ENCODE data around the gene FSTL3.
"Not testable (repeated sequence)": the region's sequence is repeated elsewhere in the genome, so short reads cannot be mapped to it uniquely, and the experiment has no call there.

Gene FSTL3

DNA sequence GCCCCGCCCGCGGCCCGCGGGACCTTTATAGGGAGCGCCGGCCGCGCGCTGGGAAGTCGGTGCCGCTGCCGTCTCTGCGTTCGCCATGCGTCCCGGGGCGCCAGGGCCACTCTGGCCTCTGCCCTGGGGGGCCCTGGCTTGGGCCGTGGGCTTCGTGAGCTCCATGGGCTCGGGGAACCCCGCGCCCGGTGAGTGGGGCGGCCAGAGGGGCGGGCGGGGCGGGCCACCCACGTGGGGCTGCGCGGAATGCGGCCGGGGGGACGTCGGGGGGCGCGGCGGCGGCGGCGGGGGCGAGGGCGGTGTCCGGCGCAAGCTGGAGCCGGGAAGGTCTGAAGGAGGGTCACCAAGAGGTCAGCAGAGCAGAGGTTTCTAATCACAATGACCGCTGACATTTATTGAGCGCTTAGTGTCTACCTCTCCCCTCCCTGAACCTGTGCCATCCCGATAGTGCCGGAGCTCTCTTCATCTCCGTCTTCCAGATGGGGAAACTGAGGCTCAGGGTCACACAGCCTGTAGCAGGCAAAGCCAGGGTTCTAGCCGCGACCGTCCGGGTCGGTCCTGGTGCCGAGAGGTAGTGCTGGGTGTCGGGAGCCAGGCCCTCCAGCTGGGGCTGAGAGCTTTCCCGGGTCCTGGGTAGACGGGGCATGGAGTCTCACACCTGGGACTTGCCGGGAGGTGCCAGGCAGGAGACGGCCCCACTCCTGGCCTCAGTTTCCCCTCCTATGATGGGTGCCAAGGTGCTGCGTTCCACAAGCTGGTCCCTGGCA is at the start of gene FSTL3:
Gene FSTL3, plus strand, starts transcription at position 54 of the 767 bp plus-strand sequence. Its CDS starts 32 bp downstream, at position 86.
- DNase-seq = no peak

GRCh38 chr19:626566-626965 is 49.6 kb upstream of the FSTL3 start:
- DNase-seq = not testable (repeated sequence)

DNA sequence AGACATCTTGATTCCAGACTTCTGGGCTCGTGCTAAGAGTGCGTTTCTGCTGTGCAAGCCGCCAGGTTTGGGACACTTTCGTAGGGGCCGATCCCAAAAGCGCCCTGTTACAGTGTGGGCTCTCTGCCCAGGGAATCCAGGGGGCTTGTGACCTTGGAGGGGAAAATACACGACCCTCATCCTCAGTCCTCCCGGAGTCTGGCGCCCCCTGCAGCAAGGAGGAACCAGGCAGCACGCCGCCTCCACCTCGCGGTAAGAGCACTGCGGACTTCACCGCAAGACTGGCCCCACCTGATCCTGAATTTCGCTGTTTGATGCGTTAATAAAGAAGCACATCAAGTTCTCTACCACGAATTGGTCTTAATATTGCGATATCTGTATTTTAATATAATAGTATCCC is 48.0 kb upstream of the FSTL3 start:
- peak in 1 of 2 experiments; percentile 48 for DNase-seq

DNA sequence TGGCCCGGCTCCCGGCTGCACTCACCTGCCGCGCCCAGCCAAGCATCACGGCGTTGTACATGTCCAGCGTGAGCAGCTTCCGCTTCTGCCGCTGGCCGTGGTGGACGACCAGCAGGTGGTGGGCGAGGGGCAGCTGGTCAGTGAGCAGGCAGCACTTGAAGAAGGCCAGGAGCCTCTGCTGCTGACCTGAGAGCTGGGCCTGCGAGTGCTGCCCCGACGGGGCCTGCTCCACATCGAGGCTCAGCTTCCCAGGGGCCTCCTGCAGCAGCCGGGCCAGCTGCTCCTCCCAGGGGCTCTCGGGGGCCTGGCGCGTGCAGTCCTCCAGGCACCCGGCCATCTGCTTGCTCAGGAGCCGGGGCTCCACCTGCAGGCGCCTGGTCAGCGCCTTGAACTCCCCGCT is 46.7 kb upstream of the FSTL3 start:
- not testable (repeated sequence) for DNase-seq

DNA sequence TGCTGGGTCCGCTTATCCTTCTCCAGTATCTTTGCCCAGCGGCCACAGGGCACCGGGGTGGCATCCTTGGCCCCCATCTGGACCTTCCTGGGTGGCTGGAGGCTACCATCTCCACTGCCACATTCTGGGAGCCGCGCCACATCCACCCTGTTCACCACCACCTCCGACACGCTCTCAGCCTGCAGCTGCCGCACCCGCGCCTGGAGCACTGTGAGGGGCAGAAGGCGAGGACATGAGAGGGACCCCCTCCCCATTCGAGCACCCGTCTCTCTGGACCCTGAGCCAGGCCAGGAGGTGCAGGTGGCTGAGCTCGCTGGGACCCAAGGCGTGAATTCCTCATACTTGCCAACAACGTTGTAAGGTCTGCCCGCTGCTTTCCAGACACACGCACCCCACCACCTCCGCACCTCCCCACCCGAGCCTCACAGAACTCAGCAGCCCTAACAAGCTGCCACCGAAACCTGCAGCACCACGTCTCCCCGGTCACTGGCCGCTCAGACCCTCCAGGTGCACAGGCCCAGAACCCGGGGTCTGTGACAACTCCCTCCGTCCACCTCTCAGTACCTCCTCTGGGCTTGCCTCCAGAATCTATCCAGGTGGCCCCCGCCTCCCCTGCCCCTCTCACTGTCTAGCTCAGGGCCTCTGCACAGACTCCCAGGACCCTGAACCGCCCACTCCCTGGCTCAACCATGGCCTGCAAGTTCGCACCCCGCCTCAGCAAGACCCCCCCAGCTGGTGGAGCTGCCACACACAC is 46.1 kb upstream of the FSTL3 start:
- no peak for DNase-seq

DNA sequence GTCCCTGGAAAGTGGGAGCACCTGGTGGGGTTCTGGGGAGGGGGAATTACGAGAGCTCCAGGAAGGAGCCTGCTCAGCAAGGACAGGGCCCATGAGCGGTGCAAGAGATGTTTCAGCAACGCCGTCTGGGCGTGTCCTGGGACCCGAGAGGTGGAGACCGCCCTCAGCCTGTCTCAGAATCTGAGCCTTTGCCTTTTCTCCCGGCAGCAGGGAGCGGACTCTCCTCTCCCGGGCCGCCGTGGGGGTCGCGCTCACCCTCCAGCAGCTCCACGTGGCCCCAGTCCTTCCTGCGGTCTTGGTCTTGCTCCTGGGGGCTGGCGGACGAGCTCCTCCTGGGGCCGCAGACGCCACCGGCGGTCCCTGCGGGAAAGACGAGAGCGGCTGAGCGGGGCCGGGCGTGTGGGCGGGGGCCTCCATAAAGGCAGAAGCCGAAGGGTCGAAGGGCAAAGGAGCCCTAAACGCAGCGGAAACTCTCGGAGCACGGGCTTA is 43.6 kb upstream of the FSTL3 start:
- DNase-seq = peak; percentile 64 to 71

DNA sequence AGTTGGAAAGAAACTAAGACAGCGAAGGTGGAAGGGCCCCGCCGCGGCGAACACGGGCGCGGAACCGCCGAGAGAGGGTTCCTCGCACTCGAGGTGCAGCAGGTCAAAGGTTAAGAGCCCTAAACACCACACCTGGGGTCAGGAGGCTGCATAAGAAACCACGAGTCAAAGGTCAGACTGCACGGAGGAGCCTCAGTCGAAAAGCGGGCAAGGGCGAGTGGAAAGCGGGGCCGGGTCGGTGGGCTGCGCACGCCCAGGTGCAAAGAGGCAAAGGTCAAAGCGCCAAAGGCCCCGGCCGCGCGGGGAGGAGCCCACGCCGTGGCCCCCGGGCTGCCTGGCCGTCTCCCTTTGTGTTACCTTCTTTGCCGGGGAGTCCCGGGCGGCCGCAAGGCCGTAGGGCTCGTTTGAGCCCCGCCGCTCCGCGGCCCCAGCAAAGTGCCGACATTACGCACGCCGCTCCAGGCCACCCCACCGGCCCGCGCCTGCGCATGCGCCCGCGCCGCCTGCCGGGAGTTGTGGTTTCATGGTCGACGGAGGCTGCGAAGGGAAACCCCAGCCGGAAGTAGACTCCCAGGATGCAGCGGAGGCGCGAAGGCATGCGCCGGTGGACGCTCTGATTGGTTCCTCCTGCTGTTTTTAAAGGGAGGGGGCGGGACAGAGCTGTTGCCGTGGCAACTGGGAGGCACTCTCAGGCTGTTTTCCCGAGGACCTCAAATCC is 43.0 kb upstream of the FSTL3 start, which contains the start of gene POLRMT:
Gene POLRMT, minus strand, starts transcription at position 470 of the 718 bp plus-strand sequence. Its CDS starts 25 bp downstream, at position 445.
- peak; percentile 94 to 96 for DNase-seq

DNA sequence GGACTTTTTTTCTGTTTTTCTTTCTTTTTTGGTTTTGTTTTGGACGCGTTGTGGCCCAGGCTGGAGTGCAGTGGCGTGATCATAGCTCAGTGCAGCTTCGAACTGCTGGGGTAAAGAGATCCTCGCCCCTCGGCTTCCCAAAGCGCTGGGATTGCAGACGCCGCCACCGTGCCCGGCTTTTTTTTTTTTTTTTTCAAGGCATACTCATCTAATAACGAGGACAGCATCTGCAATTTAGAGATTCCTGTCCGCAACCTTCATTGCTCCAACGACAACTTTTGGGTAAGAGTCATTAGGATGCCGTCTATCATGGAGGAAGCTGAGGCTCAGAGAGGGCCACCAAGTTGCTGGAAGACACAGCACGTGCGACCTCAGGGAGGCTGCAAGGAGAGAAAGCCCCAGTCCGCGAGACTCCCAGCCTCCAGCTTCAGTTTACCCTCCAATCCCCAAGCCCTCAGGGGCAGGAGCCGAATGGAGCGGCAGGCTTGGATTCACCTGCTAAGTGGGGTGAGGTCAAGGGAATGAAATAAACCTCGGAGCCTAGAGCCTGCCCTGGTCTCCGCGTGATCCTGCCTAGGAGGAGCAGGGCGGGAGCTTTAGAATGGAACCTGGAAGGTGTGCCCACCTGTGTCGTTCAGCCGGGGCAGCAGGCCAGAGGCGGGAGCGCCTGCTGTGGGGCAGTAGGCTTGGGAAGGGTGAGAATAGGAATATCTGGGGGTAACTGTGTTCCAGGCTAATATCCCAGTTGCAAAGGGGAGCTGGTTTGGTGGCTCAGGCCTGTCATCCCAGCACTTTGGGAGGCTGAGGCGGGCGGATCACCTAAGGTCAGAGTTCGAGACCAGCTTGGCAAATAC is 42.2 kb upstream of the FSTL3 start:
- DNase-seq = no peak

- no peak for DNase-seq
Observed at GRCh38 chr19:634975-635652, 41.1 kb upstream of the FSTL3 start.

DNA sequence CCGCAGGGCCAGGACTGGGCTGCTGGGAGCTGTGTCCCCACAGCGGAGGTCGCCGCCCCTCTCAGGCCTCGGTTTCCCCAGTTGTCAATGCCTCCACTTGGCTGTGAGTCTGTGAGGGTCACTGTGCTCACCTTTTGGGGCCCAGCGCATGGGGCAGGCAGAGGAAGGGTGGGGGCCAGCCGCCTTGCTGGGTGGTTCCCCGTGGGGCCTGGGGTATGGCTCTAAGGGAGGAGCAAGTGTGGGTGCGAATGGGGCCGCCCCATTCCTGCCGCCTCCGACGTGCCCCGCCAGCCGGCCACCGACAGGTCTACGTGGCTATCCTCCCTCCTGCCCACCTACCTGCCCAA is 37.3 kb upstream of the FSTL3 start:
- DNase-seq = no peak

DNA sequence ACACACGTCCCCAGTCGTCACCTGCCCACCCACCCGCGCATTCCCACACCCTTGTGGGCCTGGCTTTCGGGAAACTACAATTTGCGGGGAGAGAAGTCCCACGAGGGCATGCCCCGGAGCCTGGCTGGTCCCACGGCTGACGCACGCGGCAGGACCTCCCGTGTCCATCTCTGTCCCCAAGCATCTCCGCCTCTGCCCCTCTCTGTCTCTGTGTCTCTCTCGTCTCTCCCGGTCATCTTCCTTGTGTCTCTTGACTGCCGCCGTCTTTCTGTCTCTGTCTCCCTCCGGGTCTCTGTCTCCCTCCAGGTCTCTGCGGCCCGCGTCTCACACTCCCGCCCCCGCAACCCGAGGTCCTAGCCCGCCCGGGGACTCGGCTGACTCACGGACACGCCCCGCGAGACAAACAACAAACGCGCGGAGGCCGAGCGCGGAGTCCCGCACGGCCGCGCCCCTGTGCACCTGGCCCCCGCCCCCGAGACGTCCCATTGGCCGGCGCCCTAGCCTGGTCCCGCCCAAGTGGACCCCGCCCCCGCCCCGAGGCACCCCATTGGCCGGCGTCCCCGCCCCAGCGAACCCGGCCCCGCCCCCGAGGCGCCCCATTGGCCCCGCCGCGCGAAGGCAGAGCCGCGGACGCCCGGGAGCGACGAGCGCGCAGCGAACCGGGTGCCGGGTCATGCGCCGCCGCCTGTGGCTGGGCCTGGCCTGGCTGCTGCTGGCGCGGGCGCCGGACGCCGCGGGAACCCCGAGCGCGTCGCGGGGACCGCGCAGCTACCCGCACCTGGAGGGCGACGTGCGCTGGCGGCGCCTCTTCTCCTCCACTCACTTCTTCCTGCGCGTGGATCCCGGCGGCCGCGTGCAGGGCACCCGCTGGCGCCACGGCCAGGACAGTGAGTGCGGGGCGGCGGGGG is 36.7 kb upstream of the FSTL3 start, which contains the start of gene FGF22:
Gene FGF22, plus strand, starts transcription at position 627 of the 908 bp plus-strand sequence. Its CDS starts 47 bp downstream, at position 674.
- DNase-seq = peak; percentile 95 to 97

GRCh38 chr19:640161-640558 is 36.0 kb upstream of the FSTL3 start:
- DNase-seq = no peak

GRCh38 chr19:640606-641189 is 35.5 kb upstream of the FSTL3 start:
- DNase-seq = no peak

DNA sequence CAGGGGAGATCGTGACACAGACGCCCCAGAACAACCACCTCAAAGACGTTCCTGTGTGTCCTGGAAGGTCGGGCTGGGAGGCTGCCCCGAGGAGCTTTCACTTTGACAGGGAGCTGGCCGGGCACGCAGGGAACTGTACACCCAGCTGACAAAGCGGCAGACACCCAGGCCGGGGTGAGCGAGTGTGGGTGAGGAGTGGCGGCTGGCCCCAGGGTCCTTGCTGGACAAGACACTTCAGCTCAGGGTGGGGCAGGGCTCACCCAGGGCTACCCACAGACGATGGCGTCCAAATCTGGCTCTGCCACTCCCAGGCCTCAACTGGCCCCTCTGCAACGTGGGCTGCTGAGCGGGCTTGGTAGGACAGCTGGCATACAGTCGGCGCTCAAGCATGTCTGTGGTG is 34.5 kb upstream of the FSTL3 start:
- no peak for DNase-seq

DNA sequence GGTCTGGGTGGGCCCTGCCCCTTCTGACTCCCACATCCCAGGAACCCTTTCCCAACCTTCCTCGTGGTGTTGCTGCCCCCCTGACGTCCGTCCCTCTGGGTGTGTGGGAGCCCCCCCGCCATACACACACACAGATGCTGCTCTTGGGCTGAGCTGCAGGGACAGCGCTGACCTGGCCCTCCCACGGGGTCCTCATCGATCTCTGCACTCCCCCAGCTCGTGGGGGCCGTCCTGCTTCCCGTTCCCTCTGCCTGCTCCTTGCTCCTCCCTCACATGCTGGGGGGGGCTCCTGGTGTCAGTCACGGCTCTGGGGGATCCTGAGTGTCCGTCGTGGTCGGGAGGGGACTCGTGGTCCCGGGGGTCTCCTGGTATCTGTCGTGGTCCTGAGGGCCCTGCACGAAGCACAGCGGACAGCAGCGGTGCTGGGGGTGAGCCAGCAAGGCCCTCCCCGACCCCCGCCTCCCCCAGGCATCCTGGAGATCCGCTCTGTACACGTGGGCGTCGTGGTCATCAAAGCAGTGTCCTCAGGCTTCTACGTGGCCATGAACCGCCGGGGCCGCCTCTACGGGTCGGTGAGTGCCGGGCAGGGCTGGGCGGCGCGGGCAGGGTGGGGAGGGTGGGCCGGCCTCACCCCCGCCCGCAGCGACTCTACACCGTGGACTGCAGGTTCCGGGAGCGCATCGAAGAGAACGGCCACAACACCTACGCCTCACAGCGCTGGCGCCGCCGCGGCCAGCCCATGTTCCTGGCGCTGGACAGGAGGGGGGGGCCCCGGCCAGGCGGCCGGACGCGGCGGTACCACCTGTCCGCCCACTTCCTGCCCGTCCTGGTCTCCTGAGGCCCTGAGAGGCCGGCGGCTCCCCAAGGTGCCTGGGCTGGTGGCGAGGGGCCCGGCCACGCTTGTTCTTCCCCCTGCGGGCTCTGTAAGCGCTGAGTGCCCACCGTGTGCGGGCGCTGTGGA is 33.1 kb upstream of the FSTL3 start:
- DNase-seq = no peak

GRCh38 chr19:643736-644135 is 32.5 kb upstream of the FSTL3 start:
- DNase-seq = no peak

GRCh38 chr19:644363-644762 is 31.8 kb upstream of the FSTL3 start:
- no peak for DNase-seq

DNA sequence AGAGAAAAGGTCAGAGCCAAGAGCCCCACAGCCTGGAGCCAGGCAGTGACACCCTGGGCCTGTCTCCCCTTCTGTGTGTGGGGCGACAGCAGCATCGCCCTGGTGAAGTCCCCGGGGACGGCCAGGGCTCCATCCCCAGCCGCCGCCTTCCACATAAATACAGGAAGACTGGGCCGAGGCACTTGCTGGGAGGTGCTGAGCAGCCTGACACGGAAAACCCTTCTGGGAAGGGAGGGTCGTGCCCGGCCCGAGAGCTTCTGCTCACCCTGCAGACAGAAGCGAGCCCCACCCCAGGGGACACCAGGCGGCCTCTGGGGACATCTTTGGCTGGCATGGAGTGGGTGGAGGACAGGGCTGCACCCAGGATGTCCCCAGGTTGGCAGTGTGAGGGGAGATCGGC is 31.4 kb upstream of the FSTL3 start:
- no peak for DNase-seq

All from activated CD4-positive, alpha-beta T cell treated with anti-CD3 and anti-CD28 coated beads, Interleukin-2, amount 50 U/mL, for 48 hours (primary cell).